IPS DF 6.9 (cell line): ENCODE measurements around the gene TMEM132A.
A peak's percentile ranks its signal among the peaks of the same experiment; 100 is the strongest.
"Not testable (repeated sequence)": the region's sequence is repeated elsewhere in the genome, so short reads cannot be mapped to it uniquely, and the experiment has no call there.

ENCODE experiments used
- DNase-seq: peaks from one replicate; pipeline ENCODE4 v3.0.0-alpha.2; 2013; ENCODE audit warnings: low read depth, low spot score
- H3K27ac ChIP-seq: one replicate; pipeline ENCODE4 v1.5.1; 2013; ENCODE audit warnings: low read length, control low read depth
- H3K27me3 ChIP-seq: 2 replicates; pipeline ENCODE4 v1.6.1; 2013; ENCODE audit warnings: mild to moderate bottlenecking, low read length; ENCODE audit not compliant: control insufficient read depth, insufficient read depth
- H3K36me3 ChIP-seq: 2 replicates; pipeline ENCODE4 v1.6.1; 2013; ENCODE audit warnings: low read length; ENCODE audit not compliant: control insufficient read depth, insufficient read depth
- H3K4me1 ChIP-seq: 2 replicates; pipeline ENCODE4 v1.6.1; 2013; ENCODE audit warnings: low read length; ENCODE audit not compliant: control insufficient read depth, insufficient read depth
- H3K4me3 ChIP-seq: 2 replicates; pipeline ENCODE4 v1.5.1; 2013; ENCODE audit warnings: mild to moderate bottlenecking, low read length
- H3K9me3 ChIP-seq: 2 replicates; pipeline ENCODE4 v1.6.1; 2013; ENCODE audit warnings: low read length, inconsistent platforms; ENCODE audit not compliant: control insufficient read depth, insufficient read depth
- WGBS: extraction: QIAGEN DNeasy Blood & Tissue Kit; methylation state at CpG from one replicate; pipeline ENCODE4 v1.1.7; 2013; ENCODE audit warnings: mixed read lengths, missing lambda C conversion rate; ENCODE audit not compliant: insufficient read length, insufficient coverage; 5-methylcytosine and 5-hydroxymethylcytosine counted together

TMEM132A gene

DNA sequence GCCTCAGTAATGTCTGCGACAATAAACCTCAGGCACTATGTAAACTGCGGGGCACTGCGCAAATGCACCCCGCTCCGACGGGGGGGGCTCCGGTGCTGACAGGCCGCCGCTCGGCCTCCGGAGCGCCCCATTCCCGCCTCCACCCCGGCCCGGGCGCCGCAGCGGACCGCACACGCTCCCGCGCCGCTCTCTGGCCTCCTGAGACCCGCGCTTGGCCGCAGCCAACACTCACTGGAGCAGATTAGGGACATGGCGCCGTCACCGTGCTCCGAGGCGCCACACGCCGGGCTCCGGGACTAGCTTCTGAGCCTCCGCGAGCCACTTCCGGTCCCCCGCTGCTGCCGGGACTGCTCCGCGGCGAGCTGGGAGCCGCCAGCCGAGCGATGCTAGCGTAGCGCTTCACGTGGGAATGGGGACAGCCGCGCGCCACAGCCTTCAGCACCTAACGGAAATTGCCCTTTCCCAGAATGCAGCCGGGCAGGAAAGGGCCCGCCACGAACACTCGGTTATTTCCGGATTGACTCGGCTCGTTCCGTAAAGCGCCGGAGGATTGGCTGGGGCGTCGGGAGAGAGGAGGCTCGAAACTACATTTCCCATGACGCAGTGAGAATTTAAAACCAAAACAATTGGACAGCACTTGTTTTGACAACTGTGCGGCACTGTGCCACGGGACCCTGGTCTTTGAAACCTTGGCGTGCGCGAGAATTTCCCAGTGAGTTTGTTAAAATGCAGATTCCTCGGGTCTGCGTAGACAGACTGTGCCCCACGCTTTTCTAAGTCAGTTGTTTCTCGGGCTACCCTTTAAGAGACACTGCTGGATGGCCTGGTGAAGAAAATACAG is 17.9 kb upstream of the TMEM132A start, which contains the start of gene PRPF19:
Gene PRPF19, minus strand, starts transcription at position 454 of the 841 bp plus-strand sequence. Its CDS starts 203 bp downstream, at position 251.
- Histone ChIP-seq H3K27me3 (no peaks in the 10 kb centered on the region), H3K4me3 (peak within 1 kb of the TSS; percentile 86), H3K27ac (no peak within 1 kb of the TSS), H3K9me3 (no peaks in the 10 kb centered on the region), H3K4me1 (no peaks in the 10 kb centered on the region), H3K36me3 (0 out of 2 replicates have a peak, but pooled peaks cover 4% of the 10 kb centered on the region)
- no CpG with 5 or more reads among the region's 75 CpGs for WGBS
- DNase-seq = peak; percentile 84

DNA sequence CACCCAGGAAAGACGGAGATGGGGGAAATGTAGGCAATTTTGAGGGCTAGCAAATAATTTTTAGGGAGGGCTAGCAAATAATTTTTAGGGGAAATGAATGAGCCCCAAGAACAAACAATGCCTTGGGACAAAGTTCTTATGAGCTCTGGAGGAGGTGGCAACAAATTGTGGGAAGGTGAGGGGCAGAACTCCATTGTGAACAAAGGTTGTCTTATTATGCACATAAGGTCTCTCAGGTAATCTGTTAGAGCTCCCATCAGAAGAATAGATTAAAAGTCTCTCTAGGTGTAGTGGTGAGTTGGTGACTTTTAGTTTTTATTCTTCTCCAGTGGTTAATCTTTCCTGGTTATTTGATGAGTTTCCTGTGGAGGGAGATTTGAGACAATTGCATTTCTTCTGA is 15.5 kb upstream of the TMEM132A start:
- no peaks in the 10 kb centered on the region for H3K9me3 ChIP-seq
- no peak for DNase-seq
- no CpG with 5 or more reads among the region's 1 CpG for WGBS

DNA sequence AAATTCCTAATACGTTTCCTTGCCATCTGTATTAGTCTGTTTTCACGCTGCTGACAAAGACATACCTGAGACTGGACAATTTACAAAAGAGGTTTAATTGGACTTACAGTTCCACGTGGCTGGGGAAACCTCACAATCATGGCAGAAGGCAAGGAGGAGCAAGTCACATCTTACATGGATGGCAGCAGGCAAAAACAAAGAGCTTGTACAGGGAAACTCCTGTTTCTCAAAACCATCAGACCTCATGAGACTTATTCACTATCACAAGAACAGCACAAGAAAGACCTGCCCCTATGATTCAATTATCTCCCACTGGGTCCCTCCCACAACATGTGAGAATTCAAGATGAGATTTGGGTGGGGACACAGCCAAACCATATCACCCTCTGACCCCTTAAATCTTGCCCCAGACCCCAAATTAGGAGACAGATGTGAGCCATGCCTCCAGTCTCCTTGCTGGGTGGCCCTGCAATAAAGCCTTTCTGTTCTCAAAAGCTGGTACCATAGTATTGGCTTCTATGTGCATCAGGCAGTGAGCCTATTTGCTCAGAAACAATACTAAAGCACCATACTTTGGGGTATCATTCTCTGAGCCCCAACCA is 14.5 kb upstream of the TMEM132A start:
- not testable (repeated sequence) for DNase-seq, H3K9me3 ChIP-seq, H3K27ac ChIP-seq, H3K36me3 ChIP-seq, H3K4me1 ChIP-seq, H3K27me3 ChIP-seq, H3K4me3 ChIP-seq
- WGBS = no CpG with 5 or more reads among the region's 3 CpGs

More for the DNA sequence above, 15.5 kb upstream of the TMEM132A start:
- Histone ChIP-seq H3K4me3 (no peak overlapping the region), H3K4me1 (0 out of 2 replicates have a peak, but pooled peaks cover 2% of the 10 kb centered on the region), H3K27ac (no peak overlapping the region), H3K36me3 (no peaks in the 10 kb centered on the region), H3K27me3 (no peaks in the 10 kb centered on the region)

DNA sequence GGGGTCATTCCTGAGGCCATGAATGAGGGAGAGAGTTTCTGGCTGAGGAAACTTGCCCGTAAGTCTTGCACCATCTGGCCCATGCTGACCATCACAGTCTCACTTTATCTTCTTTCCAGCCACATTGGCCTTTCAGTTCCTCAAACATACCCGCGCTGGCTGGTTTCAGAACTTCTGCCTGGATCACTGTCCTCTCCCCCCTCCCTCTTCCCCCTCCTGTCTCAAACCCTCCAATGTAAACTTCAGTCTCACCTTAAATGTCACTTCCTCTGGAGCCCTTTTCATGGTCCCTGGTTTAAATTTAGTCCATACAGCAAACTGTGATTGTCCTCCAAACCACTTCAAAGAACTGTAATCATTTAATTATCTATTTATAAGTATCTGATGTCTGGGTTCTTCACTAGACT is 14.0 kb upstream of the TMEM132A start:
- DNase-seq = no peak
- WGBS = no CpG with 5 or more reads among the region's 3 CpGs
- H3K4me3 ChIP-seq = no peak overlapping the region
- H3K36me3 ChIP-seq = no peaks in the 10 kb centered on the region
- no peaks in the 10 kb centered on the region for H3K9me3 ChIP-seq
- no peak overlapping the region for H3K27ac ChIP-seq
- H3K4me1 ChIP-seq = 0 out of 2 replicates have a peak, but pooled peaks cover 3% of the 10 kb centered on the region
- H3K27me3 ChIP-seq = no peaks in the 10 kb centered on the region

DNA sequence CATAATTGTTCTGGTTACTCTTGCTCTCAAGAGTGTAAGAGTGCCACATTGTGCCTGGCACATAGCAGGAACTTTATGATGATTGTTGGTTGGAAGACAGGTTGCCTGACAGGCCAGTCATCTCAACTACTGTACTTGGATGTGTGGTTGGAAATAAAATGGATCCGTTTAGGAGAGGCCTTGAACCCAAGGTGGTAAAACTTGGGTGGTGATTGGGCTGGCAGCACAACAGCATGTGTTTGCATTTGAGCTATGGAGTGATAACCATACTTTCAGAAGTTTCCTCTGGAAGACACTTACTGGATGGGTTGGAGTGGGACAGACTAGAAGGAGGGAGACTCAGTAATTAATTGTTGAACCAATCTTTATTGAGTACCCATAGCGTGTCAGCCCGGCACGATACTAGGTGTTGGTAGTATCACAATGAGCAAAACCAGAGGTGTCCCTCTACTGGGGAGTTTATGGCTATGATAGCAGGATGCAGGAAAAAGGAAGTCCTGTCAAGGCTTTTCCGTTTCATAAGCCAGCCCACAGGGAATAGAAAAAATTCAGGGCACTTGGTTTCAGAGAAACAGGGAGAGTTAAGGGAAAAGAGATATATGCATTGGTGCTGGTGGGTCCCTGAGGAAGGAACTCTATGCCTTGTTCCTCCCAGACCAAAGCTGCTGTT is 13.4 kb upstream of the TMEM132A start:
- Histone ChIP-seq H3K27ac (no peak overlapping the region), H3K4me1 (peaks cover 5% of the 10 kb centered on the region; the same call in 1 of the 2 replicates), H3K9me3 (no peaks in the 10 kb centered on the region), H3K36me3 (no peaks in the 10 kb centered on the region), H3K4me3 (no peak overlapping the region), H3K27me3 (no peaks in the 10 kb centered on the region)
- WGBS = no CpG with 5 or more reads among the region's 5 CpGs
- DNase-seq = no peak

DNA sequence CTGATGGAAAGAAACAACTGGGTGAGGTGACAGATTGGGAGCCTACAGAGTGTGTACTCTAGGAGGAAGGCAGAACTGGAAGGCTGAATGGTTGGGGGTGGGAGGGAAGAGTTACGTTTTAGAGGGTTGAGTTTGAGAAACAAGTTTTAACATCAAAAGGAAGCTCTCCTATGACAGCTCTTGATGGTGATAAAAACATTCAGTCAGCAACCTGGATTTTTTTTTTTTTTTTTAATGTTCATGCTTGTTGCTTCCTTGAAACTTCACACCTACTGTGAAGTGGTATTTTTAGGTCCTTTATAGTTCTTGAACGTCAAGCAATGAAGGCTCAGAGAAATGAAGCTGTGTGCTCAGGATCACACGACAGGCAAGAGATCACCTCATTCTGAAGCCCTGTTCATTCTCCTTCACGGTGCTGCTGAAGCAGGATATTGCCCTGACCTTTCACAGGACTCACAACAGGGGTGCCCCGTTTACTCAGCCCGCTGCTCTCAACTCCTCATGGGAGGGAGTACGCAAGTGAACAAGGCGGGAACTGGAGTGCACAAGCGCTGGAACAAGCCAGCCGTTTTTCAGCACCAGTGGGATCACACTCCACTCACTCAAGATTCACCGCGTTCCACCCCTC is 11.9 kb upstream of the TMEM132A start:
- Histone ChIP-seq H3K36me3 (no peaks in the 10 kb centered on the region), H3K27ac (no peak overlapping the region), H3K27me3 (no peaks in the 10 kb centered on the region), H3K4me3 (no peak overlapping the region; the same call in 1 of the 2 replicates), H3K9me3 (no peaks in the 10 kb centered on the region), H3K4me1 (peaks cover 5% of the 10 kb centered on the region; the same call in 1 of the 2 replicates)
- 100% methylated on average over 1 of the region's 12 CpGs for WGBS
- DNase-seq = no peak

DNA sequence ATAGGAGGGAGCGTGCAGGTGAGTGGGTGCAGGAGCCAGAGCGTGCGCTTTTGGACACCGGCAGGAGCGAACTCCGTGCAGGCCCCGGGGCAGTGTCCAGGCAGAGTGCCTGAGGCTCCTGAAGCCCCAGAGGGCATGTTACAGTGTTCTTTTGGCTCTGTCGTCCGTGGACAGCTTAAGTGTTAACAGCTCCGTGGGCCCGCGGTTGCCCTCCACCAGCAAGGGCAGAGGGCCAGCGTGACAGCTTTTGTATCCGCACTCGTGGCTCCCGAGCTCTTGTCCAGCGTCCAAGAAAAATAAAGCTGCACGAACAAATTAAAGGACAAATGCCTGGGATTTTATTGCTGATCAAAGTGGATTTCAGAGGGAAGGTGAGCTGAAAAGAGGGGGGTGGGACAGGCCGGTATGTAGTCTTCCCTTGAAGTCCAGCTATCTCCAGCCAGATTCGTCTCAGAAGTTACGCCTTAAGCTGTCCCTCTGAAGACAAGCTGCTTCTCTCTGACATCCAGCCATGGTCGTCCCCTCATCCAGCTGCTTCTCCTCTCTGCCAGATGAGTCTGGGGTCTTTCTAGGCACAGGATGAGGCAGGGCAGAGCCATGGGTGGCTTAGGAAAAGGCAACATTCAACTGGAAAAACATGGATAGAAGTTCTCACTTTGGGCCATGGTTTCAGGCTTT is 11.3 kb upstream of the TMEM132A start:
- Histone ChIP-seq H3K27me3 (no peaks in the 10 kb centered on the region), H3K4me1 (peaks cover 5% of the 10 kb centered on the region; the same call in 1 of the 2 replicates), H3K4me3 (no peak overlapping the region; the same call in 1 of the 2 replicates), H3K36me3 (no peaks in the 10 kb centered on the region), H3K27ac (no peak overlapping the region), H3K9me3 (no peaks in the 10 kb centered on the region)
- no peak for DNase-seq
- no CpG with 5 or more reads among the region's 22 CpGs for WGBS

DNA sequence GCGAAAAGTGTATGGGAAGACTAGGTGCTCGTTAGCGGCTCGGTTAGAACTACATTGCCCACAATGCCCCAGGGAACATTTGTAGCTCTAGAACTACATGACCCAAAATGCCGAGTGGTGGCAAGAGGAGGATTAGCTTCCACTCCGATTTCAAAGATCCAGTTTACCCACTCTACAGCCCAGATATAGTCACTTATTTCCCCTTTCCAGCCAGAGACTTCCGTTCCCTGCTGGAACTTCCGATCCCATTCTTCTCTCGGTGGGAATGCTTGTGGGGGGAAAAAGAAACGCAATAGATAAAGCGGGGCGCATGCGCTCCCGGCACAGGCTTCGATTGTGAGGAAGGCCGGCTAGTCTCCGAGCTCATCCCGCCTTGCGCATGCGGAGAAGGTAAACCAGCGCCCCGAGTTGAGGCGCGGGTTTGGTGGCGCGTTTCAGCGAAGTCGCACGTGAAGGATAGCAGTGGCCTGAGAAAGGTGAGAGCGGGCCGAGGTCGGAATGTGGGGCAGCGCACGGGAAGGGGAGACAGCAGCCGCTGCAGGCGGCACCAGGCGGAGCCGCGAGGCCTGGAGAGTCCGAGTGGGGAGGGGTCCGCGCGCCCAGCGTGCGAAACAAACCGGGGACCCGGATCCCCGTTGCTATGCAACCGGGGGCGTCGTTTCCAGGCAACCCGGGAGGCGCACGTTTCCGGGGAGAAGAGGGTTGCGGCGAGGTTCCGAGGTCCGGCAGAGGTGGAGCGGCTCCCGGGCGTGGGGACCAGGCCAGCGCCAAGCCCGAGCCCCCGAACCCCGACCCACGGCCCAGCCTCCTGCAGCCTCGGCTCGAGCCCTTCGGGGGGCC is 10.2 kb upstream of the TMEM132A start, which contains the start of gene TMEM109:
Gene TMEM109, plus strand, starts transcription at position 366 of the 840 bp plus-strand sequence. CDS start 5,536 bp downstream, outside the sequence.
- Histone ChIP-seq H3K36me3 (no peaks in the 10 kb centered on the region), H3K4me3 (peak within 1 kb of the TSS; percentile 33; the same call in 1 of the 2 replicates), H3K27me3 (no peaks in the 10 kb centered on the region), H3K27ac (no peak within 1 kb of the TSS), H3K9me3 (no peaks in the 10 kb centered on the region), H3K4me1 (peaks cover 6% of the 10 kb centered on the region)
- DNase-seq = peak; percentile 58
- no CpG with 5 or more reads among the region's 70 CpGs for WGBS

DNA sequence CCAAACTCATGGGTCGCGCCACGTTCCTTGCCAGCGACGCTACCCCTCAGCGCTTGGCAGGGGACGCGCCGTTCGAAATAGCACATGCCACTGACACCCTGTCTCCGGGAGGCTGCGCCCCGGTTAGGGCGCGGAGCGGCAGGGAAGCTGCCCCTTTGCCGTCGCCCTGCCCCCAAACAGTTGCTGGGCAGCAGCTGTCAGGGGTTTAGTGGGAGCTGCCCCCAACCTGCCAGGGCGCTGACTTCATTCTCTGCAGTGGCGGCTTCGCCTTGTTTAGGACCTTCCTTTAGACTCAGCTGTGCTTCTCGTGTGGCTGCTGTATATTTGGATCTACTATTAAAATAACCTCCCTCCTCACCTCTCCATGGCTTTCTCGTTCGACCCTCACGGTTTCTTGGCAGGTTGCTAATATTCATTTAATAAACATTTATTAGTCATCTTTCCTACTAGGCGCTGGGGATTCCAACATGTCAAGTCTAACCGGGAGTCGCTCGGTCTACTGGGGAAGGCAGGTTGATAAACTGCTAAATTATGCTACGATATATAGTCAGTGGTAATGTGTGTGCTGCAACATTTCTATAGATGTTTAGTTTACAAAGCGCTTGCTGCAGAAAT is 9.5 kb upstream of the TMEM132A start:
- H3K4me1 ChIP-seq = peaks cover 6% of the 10 kb centered on the region
- no peaks in the 10 kb centered on the region for H3K36me3 ChIP-seq
- no peaks in the 10 kb centered on the region for H3K27me3 ChIP-seq
- H3K4me3 ChIP-seq = peak overlapping the region; percentile 33; the same call in 1 of the 2 replicates
- H3K9me3 ChIP-seq = no peaks in the 10 kb centered on the region
- no peak for DNase-seq
- WGBS = no CpG with 5 or more reads among the region's 31 CpGs
- no peak overlapping the region for H3K27ac ChIP-seq
